Progenitor cell of endocrine pancreas (in vitro differentiated cells): ENCODE data around the gene PPP1R10. TPM values are rescaled to one million over a fixed set of nuclear protein-coding genes. Genes with fewer than 3 reads are reported as not detected.
"Not testable (repeated sequence)": the region's sequence is repeated elsewhere in the genome, so short reads cannot be mapped to it uniquely, and the experiment has no call there.

Source experiments
- DNase-seq: peaks from one replicate; pipeline ENCODE4 v3.0.0; 2021; ENCODE audit warnings: low spot score; ENCODE audit not compliant: unreplicated experiment
- H3K27ac Mint-ChIP-seq: 2 replicates; pipeline ENCODE4 v1.8.0; 2021; ENCODE audit warnings: mild to moderate bottlenecking, moderate library complexity, mixed read lengths
- H3K27me3 Mint-ChIP-seq: 2 replicates; pipeline ENCODE4 v1.8.0; 2021; ENCODE audit warnings: mixed read lengths
- H3K36me3 Mint-ChIP-seq: 2 replicates; pipeline ENCODE4 v1.8.0; 2022; ENCODE audit warnings: mixed read lengths; ENCODE audit not compliant: insufficient read depth
- H3K4me1 Mint-ChIP-seq: 2 replicates; pipeline ENCODE4 v1.8.0; 2021; ENCODE audit warnings: low read depth, mixed read lengths
- H3K4me3 Mint-ChIP-seq: 2 replicates; pipeline ENCODE4 v1.8.0; 2021; ENCODE audit warnings: low read depth, mild to moderate bottlenecking, moderate library complexity, mixed read lengths
- H3K9me3 Mint-ChIP-seq: 2 replicates; pipeline ENCODE4 v1.8.0; 2021; ENCODE audit warnings: low read depth, mixed read lengths
- long read RNA-seq: library from polyadenylated mRNA; unstranded; transcript quantifications from one replicate; pipeline ENCODE4 v2.0.0, GENCODE V29; 2020
- total RNA-seq: library from RNA; stranded (reverse); gene quantifications from 2 replicates; pipeline ENCODE4 v1.2.1, GENCODE V29; 2021
- TF ChIP-seq, protein P1 (sequence below): fragments of 200-600 bp; sonication (generic); IDR thresholded peaks from one replicate; pipeline ENCODE4 v1.5.0; 2021; ENCODE audit warnings: antibody characterized with exemption, mild to moderate bottlenecking; ENCODE audit not compliant: unreplicated experiment

The PPP1R10 gene
- 141 and 142 TPM in 2 replicates for total RNA-seq
- long read RNA-seq, full-length matches to known transcripts: 1 of 97 reads
- long read RNA-seq, partial matches to known transcripts: 90 of 97 reads
- long read RNA-seq, other reads (novel, unspliced or antisense): 6 of 97 reads

DNA sequence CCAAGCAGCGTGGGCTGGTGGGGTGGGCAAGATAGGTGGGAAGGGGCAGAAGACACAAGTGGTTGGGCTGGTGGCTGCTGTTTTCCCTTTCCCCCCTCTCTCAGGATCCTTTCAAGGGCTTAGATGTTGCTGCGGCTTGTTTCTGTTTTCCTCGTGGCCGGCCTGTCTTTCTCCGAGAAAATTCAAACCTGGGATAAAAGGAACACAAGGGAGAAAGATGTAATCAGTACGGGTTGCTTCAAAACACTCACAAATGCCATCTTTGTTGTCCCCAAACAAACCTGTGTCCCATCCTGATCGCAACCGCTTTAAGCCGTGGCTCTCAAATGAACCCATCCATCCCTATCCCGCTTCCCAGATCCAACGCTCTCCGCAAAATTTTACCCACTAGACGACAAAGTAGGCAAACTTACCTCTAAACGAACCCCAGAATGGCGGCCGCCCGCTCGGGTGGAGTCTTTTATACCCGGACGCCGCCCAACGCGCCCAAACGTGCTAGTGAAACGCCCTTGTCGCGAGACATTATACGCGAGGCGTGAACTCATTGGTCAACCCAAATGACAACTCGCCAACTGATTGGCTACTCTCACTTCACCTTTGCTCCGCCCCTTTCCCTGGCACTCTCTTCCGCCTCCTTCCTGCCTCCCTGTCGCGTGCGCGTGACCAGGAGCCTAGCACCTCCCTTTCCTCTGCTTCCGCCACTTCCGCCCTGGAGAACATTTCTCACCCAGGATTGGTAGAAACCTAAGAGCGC is at the start of gene PPP1R10:
Gene PPP1R10 (minus strand): TSS at position 433 of the 754 bp plus-strand sequence. CDS start 7,299 bp downstream, outside the sequence.
- peaks cover 26% of the 10 kb centered on the region for H3K4me1 Mint-ChIP-seq

DNA sequence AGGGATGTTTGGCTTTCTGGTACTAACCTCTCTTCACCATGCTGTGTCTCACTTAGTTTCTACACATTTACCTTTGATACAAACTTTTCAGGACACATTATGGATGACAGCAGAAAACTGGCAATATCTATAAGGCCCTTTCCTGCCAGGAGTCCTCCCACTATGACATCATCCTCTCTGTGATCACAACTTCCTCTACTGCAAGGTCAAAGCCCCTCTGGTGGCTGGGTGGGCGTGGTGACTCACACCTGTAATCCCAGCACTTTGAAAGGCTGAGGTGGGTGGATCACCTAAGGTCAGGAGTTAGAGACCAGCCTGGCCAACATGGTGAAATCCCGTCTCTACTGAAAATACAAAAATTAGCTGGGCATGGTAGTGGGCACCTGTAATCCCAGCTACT is 49.3 kb upstream of the PPP1R10 start:
- H3K9me3 Mint-ChIP-seq, H3K4me3 Mint-ChIP-seq, H3K4me1 Mint-ChIP-seq, H3K27ac Mint-ChIP-seq, DNase-seq, H3K27me3 Mint-ChIP-seq: not testable (repeated sequence)
- peaks cover 18% of the 10 kb centered on the region for H3K36me3 Mint-ChIP-seq

More for the DNA sequence above, at the start of gene PPP1R10:
- H3K9me3 Mint-ChIP-seq: no peaks in the 10 kb centered on the region
- no peaks in the 10 kb centered on the region for H3K27me3 Mint-ChIP-seq
- TF ChIP-seq, protein P1, sequence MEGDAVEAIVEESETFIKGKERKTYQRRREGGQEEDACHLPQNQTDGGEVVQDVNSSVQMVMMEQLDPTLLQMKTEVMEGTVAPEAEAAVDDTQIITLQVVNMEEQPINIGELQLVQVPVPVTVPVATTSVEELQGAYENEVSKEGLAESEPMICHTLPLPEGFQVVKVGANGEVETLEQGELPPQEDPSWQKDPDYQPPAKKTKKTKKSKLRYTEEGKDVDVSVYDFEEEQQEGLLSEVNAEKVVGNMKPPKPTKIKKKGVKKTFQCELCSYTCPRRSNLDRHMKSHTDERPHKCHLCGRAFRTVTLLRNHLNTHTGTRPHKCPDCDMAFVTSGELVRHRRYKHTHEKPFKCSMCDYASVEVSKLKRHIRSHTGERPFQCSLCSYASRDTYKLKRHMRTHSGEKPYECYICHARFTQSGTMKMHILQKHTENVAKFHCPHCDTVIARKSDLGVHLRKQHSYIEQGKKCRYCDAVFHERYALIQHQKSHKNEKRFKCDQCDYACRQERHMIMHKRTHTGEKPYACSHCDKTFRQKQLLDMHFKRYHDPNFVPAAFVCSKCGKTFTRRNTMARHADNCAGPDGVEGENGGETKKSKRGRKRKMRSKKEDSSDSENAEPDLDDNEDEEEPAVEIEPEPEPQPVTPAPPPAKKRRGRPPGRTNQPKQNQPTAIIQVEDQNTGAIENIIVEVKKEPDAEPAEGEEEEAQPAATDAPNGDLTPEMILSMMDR: no peak
- H3K36me3 Mint-ChIP-seq: peaks cover 25% of the 10 kb centered on the region
- peak within 1 kb of the TSS; percentile 100 for H3K27ac Mint-ChIP-seq
- H3K4me3 Mint-ChIP-seq: peak within 1 kb of the TSS; percentile 100
- peak; percentile 96 for DNase-seq

DNA sequence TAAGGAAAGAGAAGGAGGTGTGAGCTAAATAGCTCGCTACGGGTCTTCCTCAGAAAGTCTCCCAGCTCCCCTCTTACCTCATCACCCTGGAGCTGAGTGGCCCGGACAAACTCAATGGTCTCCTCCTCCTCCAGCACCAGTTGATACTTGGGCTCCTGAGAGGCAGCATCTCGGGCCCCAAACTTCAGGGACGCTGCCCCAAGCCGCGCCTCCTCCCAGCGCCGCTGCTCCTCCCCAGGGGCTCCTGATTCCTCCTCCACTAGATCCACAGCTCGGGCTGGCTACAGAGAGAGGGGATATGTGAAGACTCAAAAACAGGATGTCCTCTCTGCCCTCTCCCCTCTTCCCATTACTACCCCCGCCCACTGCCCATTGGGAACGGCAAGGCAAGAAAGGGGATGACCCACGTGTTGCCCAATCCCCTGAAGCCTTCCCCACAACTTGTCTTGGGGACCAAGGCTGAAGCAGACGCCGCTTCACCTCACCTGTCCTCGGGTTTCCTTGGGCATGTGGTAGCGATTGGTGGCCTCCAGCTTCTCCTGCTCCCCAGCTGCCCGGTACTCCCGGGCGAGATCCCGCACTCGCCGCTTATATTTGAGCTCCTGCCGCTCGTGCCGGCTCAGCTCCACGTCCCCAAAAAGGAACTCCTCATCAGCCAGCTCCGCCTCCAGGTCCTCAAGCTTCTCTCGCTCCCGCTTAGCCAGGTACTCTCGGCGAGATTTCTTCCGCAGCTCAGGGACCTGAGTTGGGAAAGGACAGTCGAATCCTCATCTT is 48.1 kb upstream of the PPP1R10 start:
- no peak for DNase-seq
- Mint-ChIP-seq H3K4me3 (no peak overlapping the region), H3K4me1 (no peaks in the 10 kb centered on the region), H3K27me3 (no peaks in the 10 kb centered on the region), H3K9me3 (no peaks in the 10 kb centered on the region), H3K36me3 (peaks cover 12% of the 10 kb centered on the region), H3K27ac (no peak overlapping the region)
- TF ChIP-seq, protein P1: no peak

DNA sequence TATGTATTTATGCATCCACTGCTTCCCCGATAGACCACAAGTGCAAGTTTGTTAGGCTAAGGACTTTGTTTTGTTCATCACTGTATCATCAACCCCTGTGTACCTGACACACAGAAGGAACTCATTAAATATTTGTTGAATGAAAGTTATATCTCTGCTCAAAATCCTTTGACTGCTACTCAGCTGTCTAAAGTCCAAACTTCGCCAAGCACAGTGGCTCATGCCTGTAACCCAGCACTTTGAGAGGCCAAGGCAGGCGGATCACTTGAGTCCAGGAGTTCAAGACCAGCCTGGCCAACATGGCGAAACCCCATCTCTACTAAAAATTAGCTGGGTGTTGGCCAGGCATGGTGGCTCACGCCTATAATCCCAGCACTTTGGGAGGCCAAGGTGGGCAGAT is 40.9 kb upstream of the PPP1R10 start:
- DNase-seq, H3K4me3 Mint-ChIP-seq, H3K27ac Mint-ChIP-seq, H3K9me3 Mint-ChIP-seq, H3K27me3 Mint-ChIP-seq, H3K4me1 Mint-ChIP-seq: not testable (repeated sequence)
- H3K36me3 Mint-ChIP-seq: peaks cover 26% of the 10 kb centered on the region

DNA sequence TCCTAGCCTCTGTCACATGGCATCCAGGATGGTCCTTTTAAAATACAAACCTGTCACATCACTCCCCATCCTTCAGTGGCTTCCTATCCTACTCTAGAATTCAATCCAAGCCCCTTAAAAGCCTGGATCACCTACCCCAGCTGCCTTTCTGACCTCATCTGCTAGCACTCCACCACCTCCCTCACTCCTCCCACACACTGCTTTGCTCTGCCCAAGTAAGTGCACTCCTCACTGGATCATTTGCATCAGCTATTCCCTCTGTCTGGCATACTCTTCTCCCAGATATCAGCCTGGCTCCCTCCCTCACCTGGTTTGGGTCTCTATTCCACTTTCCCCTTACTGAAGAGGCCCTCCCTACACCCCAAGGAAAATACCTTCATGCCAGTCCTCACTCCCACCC is 40.4 kb upstream of the PPP1R10 start:
- H3K4me3 Mint-ChIP-seq: no peak overlapping the region
- TF ChIP-seq, protein P1: no peak
- H3K9me3 Mint-ChIP-seq: no peaks in the 10 kb centered on the region
- no peak for DNase-seq
- H3K4me1 Mint-ChIP-seq: no peaks in the 10 kb centered on the region
- H3K36me3 Mint-ChIP-seq: peaks cover 24% of the 10 kb centered on the region
- H3K27me3 Mint-ChIP-seq: no peaks in the 10 kb centered on the region
- no peak overlapping the region for H3K27ac Mint-ChIP-seq

DNA sequence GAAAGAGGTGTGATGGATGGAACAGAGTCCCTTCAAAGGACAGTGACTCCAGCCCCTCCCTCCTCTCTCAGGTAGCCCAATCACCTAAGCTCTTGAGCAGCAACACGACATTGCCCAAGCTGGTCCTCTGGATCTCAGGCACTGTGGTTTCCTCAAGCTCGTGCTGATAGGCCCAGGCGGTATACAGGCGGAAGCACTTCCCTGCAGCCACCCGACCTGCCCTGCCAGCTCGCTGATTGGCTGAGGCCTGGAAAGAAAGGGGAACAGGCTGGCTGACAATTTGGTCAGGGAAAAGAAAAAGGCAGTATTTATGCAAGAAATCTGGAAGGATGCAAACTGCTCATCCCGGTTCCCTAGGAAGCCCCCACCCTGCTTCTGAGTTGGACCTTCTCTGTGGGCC is 39.5 kb upstream of the PPP1R10 start:
- Mint-ChIP-seq H3K27me3 (no peaks in the 10 kb centered on the region), H3K9me3 (no peaks in the 10 kb centered on the region), H3K4me1 (no peaks in the 10 kb centered on the region), H3K36me3 (peaks cover 22% of the 10 kb centered on the region), H3K27ac (no peak overlapping the region), H3K4me3 (no peak overlapping the region)
- TF ChIP-seq, protein P1: no peak
- no peak for DNase-seq
